ENCODE data around the gene GLRA2.

GLRA2 gene

GRCh38 chrX:14630733-14631132, 101.4 kb downstream of the GLRA2 start:
- in situ Hi-C loops (cut with HindIII; ENCODE audit: low pct_ligation_motif_present, low sequenced_read_pairs) = no loop called here
- Histone ChIP-seq H3K27me3 (replicated peaks) (no peaks in the 10 kb centered on the region), H3K27ac (no peak overlapping the region), H3K4me3 (ENCODE audit: low read depth, low read length) (no peak overlapping the region), H3K36me3 (replicated peaks) (no peaks in the 10 kb centered on the region)
- no peak for DNase-seq
- TF ChIP-seq CTCF (IDR thresholded peaks at IDR 0.05; ENCODE audit: low read depth, low read length, missing control alignments) = peak; percentile 21

- no peak overlapping the region for H3K4me3 ChIP-seq (ENCODE audit: low read depth, low read length)
- no peak overlapping the region for H3K27ac ChIP-seq
- DNase-seq = no peak
- TF ChIP-seq CTCF (IDR thresholded peaks at IDR 0.05; ENCODE audit: low read depth, low read length, missing control alignments) = no peak
- no peaks in the 10 kb centered on the region for H3K27me3 ChIP-seq (replicated peaks)
- in situ Hi-C loops (cut with HindIII; ENCODE audit: low pct_ligation_motif_present, low sequenced_read_pairs) = no loop called here
- H3K36me3 ChIP-seq (replicated peaks) = no peaks in the 10 kb centered on the region
These were observed 112.6 kb downstream of the GLRA2 start for GRCh38 chrX:14641681-14642655.

DNA sequence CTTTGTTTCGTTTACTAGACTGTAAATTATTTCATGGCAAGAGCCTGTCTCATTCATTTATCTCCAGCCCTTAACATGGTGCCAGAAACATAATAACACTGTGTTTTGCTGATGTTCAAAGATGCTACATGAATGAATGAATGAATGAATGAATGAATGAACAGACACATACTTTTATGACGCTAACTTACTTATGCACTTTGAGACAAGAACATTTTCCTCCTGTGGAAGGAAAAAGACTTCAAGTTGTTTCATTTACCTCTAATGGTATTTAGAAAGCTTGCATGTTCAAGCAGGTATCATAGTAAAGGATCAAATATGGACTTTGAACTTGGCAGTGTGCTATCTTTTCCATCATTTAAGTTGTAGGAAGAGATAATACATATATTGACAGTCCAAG, 131.6 kb downstream of the GLRA2 start:
- Histone ChIP-seq H3K36me3 (replicated peaks) (no peaks in the 10 kb centered on the region), H3K4me3 (ENCODE audit: low read depth, low read length) (no peak overlapping the region), H3K27me3 (replicated peaks) (no peaks in the 10 kb centered on the region), H3K27ac (no peak overlapping the region)
- DNase-seq = no peak
- in situ Hi-C loops (cut with HindIII; ENCODE audit: low pct_ligation_motif_present, low sequenced_read_pairs) = no loop called here
- TF ChIP-seq CTCF (IDR thresholded peaks at IDR 0.05; ENCODE audit: low read depth, low read length, missing control alignments) = no peak

DNA sequence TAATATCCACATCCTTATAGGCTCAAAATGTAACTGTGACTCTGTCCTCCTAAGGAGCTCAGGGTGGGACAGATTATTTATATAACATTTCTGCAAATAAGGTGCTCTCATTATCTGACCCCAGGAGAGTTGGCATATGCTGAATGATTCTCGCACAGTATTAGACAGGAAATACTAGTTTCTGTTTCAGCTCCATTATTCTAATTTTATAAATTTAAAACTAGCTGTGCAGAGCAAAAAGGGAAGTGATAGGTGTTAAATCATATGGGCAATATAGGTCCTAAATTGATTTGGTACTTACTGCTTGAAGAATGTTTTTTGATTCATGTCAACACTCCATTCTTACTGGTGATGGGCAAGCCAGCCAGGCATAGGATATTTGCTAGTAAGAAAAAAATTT, 141.5 kb downstream of the GLRA2 start:
- no peaks in the 10 kb centered on the region for H3K36me3 ChIP-seq (replicated peaks)
- no peaks in the 10 kb centered on the region for H3K27me3 ChIP-seq (replicated peaks)
- no peak for TF ChIP-seq CTCF (IDR thresholded peaks at IDR 0.05; ENCODE audit: low read depth, low read length, missing control alignments)
- DNase-seq = no peak
- no peak overlapping the region for H3K4me3 ChIP-seq (ENCODE audit: low read depth, low read length)
- no peak overlapping the region for H3K27ac ChIP-seq
- in situ Hi-C loops (cut with HindIII; ENCODE audit: low pct_ligation_motif_present, low sequenced_read_pairs) = no loop called here

DNA sequence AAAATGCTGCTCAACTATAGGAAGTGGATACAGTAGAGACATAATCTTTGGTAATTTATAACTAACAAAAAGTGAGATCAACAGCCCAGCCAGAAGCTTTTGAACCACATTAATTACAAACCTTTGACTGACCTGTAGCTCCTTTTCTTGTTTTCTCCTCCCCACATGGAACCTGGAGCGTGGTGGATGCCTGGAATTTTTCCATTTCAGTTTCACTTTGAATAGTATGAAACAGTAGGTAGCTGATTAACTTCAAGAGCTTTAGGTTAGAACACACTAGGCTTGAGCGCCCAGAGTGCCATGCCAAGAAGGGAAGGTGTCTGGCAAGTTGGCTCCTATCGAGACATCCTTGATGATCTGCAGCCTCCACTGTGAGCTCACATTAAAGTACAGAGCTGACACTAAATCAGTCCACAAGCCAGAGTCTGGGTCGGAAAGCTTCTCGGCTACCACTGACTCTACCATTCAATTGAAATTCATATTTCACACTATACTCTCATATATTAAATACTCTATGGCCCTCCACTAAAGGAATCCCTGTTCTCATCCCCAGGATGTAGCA, 143.4 kb downstream of the GLRA2 start:
- no peaks in the 10 kb centered on the region for H3K36me3 ChIP-seq (replicated peaks)
- DNase-seq = no peak
- H3K4me3 ChIP-seq (ENCODE audit: low read depth, low read length) = no peak overlapping the region
- in situ Hi-C loops (cut with HindIII; ENCODE audit: low pct_ligation_motif_present, low sequenced_read_pairs) = no loop called here
- no peak overlapping the region for H3K27ac ChIP-seq
- no peaks in the 10 kb centered on the region for H3K27me3 ChIP-seq (replicated peaks)
- TF ChIP-seq CTCF (IDR thresholded peaks at IDR 0.05; ENCODE audit: low read depth, low read length, missing control alignments) = no peak

Data from brain microvascular endothelial cell (primary cell).